GM12891 (cell line): ENCODE measurements around the gene PTPRN2.

Experiments used
- DNase-seq: peaks from one replicate; pipeline ENCODE4 v3.0.0; 2011; ENCODE audit warnings: low spot score; ENCODE audit not compliant: insufficient read length
- FAIRE-seq: peaks from 2 replicates; lab custom pipeline; 2011; peaks lifted over from hg19 to GRCh38; lab: Jason Lieb, UNC
- PAX5 ChIP-seq: IDR thresholded peaks from 2 replicates; pipeline ENCODE4 v1.6.1; 2011; ENCODE audit warnings: low read length, moderate library complexity, mild to moderate bottlenecking; ENCODE audit not compliant: insufficient read depth, severe bottlenecking
- POLR2A ChIP-seq: IDR thresholded peaks from 2 replicates; pipeline ENCODE4 v1.6.1; 2011; ENCODE audit warnings: low read depth, low read length, control low read depth
- POLR2AphosphoS5 ChIP-seq: IDR thresholded peaks from 2 replicates; pipeline ENCODE4 v1.6.1; 2011; ENCODE audit warnings: low read depth, low read length, control low read depth
- POU2F2 ChIP-seq: IDR thresholded peaks from 2 replicates; pipeline ENCODE4 v1.6.1; 2011; ENCODE audit warnings: low read depth, mild to moderate bottlenecking, control low read depth, low read length, moderate library complexity
- SPI1 ChIP-seq: IDR thresholded peaks from 2 replicates; pipeline ENCODE4 v1.6.1; 2011; ENCODE audit warnings: low read depth, low read length, control low read depth
- TAF1 ChIP-seq: IDR thresholded peaks from 2 replicates; pipeline ENCODE4 v1.6.1; 2011; ENCODE audit warnings: low read depth, low read length, control low read depth

The PTPRN2 gene

GRCh38 chr7:158080899-158081445, 506.7 kb downstream of the PTPRN2 start:
- TF ChIP-seq POLR2A, result no peak
- TF ChIP-seq POLR2AphosphoS5, result no peak
- TF ChIP-seq SPI1, result no peak
- TF ChIP-seq PAX5, result no peak
- TF ChIP-seq TAF1, result no peak
- no peak for TF ChIP-seq POU2F2
- FAIRE-seq (no peak), DNase-seq (no peak)

GRCh38 chr7:158077934-158078910, 509.4 kb downstream of the PTPRN2 start:
- no peak for FAIRE-seq
- DNase-seq, result no peak
- no peak for TF ChIP-seq POLR2AphosphoS5
- TF ChIP-seq SPI1, result no peak
- TF ChIP-seq POLR2A, result no peak
- TF ChIP-seq TAF1, result no peak
- no peak for TF ChIP-seq POU2F2
- TF ChIP-seq PAX5, result no peak

DNA sequence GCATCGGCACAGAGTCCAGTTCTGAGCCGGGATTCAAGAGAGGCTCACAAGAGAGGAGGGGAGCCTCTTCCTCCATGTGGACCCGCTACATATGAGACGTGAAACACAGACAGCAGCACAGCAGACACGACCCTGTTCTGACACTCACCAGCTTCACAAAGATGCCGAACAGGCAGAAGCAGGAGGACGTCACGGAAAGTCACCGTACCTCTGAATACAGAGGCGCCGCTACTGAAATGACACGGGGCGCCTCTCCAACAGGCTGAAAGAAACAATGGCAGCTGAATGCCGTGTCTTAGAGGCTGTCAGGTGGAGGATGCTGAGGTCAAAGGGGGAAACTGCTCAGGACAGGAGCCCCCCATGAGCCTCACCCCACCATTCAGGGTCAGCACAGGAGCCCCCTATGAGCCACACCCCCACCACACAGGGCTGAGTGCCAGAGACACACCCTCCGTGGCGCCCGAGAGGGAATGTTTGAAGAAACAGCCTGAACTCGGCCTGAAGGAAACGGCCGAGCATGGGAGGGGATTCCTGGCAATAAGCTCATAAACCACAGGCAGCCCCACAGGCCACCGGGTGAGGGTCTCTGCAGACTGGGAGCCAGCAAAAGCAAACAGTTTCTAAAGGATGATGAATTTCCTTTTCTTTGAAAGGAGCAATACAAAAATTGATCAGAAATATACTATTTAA, 510.3 kb downstream of the PTPRN2 start:
- no peak for TF ChIP-seq POLR2AphosphoS5
- no peak for TF ChIP-seq POU2F2
- TF ChIP-seq SPI1, result no peak
- no peak for TF ChIP-seq PAX5
- TF ChIP-seq POLR2A, result no peak
- no peak for TF ChIP-seq TAF1
- DNase-seq (no peak), FAIRE-seq (no peak)

DNA sequence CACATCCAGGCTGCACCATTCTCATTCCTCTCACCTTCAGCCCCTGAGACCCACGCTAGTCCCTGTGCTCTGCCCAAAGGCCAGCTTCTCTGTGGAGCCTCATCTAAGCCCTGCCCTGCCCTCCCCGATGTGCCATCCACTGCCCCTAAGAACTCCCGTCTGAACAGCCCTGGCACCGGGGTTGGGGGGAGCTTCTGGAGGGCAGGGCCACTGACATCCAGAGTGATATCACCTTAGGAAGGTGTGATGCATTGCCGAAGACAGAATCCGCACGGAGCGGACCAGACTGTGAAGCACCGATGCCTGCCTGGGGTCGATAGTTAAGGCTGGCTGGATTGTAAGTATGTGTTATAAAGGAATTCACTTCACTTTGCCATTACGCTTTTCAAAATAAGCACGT, 511.0 kb downstream of the PTPRN2 start:
- no peak for TF ChIP-seq POU2F2
- no peak for DNase-seq
- no peak for FAIRE-seq

DNA sequence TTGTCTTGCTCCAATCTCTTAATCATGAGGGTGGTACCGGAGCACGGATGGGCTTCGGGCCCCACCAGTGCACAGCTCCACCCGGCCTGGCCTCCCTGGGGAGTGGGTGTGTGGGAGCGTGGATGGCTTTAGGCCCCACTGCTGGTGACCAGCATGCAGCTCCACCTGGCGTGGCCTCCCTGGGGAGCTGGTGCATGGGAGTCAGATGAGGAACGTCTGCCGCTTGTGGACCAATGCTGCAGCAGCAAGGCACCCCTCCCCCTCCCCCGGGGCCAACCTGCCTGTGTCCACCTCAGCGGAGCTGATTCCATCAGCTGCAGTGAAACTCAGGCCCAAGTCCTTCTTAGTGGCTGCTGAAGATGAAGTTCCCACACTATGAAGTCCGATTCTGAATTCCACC, 511.4 kb downstream of the PTPRN2 start:
- FAIRE-seq (no peak), DNase-seq (no peak)
- TF ChIP-seq POLR2A (no peak), POLR2AphosphoS5 (no peak), PAX5 (no peak)

GRCh38 chr7:158075633-158076001, 512.0 kb downstream of the PTPRN2 start:
- no peak for DNase-seq
- FAIRE-seq, result no peak
- TF ChIP-seq POLR2AphosphoS5 (no peak), TAF1 (no peak), SPI1 (no peak), POLR2A (no peak), PAX5 (no peak), POU2F2 (no peak)

- DNase-seq (no peak), FAIRE-seq (no peak)
- TF ChIP-seq SPI1 (no peak), POU2F2 (no peak), TAF1 (no peak), POLR2A (no peak), POLR2AphosphoS5 (no peak), PAX5 (no peak)
Measured at GRCh38 chr7:158074896-158075632, 512.6 kb downstream of the PTPRN2 start.

- FAIRE-seq (no peak), DNase-seq (no peak)
- TF ChIP-seq POLR2A (no peak), POLR2AphosphoS5 (no peak), POU2F2 (no peak), PAX5 (no peak), SPI1 (no peak), TAF1 (no peak)
Measured at GRCh38 chr7:158073845-158074840, 513.5 kb downstream of the PTPRN2 start.
